HG03432 (cell line): ENCODE measurements around the gene IFT22.
"Not testable (repeated sequence)": the region's sequence is repeated elsewhere in the genome, so short reads cannot be mapped to it uniquely, and the experiment has no call there.

Experiments
- ATAC-seq: cut with Tn5 transposase; IDR thresholded peaks from one replicate; pipeline ENCODE4 v1.9.1; 2021; ENCODE audit warnings: mild to moderate bottlenecking, moderate library complexity; ENCODE audit not compliant: unreplicated experiment

The IFT22 gene

DNA sequence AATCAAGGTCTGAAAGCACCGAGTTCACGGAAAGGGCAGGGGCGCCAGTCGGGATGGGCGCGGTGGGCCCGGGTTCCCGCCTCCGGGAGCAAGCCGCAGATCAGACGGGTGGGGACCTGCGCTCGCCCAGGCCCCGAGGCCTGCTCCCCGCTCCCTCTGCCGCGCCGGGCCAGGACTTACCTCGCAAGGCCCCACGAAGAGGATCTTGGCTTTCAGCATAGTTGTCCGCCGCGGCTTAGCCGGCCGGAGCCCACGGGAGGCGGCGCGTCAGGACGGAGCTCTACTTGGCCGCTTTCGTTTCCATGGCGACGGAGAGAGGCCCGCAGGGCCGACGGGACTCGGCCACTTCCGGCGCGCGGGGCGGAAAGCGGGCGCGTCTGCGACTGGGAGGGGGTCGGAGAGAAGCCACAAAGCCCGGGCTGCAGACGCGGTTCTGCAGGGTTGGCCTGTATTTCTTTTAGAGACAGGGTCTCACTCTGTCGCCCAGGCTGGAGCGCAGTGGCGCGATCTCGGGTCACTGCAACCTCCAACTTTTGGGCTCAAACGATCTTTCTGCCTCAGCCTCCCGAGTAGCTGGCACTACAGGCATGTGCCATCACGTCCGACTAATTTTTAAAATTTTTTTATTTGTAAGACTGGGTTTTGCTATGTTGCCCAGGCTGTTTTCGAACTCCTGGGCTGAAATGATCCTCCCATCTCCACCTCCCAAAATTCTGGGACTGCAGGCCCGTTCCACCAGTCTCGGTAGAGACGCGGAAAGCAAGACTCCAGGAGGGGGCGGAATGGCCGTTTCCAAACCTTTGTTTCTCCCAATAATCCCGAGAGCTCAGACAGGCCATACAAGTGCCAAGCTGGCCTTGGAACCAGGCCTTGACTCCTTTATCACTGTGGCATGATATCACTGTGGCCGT is at the start of gene IFT22:
Gene IFT22, minus strand, starts transcription at position 322 of the 911 bp plus-strand sequence. Its CDS starts 103 bp downstream, at position 219.
- ATAC-seq = peak; percentile 97

- ATAC-seq = no peak
These were observed 49.2 kb upstream of the IFT22 start for GRCh38 chr7:101370836-101371235.

DNA sequence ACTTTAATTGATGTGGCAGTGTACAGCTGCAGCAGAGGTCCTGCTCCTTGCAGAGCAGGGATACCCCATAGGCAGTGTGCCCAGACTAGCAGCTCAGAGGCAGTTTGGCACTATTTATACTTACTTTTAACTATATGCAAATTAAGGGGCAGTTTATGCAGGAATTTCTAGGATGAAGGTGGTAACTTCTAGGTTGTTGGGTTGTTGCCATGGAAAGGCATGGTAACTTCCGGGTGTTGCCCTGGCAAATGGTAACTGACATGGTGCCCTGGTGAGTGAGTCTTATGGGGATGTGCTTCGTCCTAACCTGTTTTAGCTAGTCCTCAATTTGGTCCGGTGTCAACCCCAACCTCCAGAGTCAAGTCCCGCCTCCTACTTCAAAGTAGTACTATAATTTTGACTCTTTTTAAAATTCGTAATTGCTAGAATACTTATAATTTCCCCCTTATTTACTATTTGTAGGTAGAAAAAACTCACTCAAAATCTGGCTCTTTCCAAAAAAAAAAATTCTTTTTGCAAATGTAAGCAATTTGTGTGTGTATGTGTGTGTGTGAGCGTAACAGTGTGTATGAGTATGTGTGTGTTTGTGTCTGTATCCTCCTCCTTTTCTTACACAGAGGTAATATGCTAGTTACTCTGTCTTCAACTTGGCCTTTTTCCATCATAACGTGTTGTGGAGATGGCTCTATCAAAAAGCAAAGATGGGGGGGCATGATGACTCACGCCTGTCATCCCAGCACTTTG is 47.0 kb upstream of the IFT22 start:
- no peak for ATAC-seq

DNA sequence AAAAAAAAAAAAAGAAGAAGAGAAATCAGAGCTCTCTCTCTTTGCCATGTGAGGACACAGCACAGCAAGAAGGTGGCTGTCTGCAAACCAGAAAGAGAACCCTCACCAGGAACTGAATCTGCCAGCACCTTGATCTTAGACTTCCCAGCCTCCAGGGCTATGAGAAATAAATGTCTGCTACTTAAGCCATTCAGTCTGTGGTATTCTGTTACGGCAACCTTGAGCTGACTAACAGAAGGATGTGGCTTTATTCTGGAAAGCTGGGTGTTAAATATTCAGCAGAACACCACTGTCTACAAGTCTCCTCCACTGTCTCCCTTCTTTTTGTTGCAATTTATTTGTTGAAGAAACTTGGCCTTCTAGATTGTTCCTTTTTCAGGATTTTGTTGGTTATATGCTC is 46.1 kb upstream of the IFT22 start:
- ATAC-seq = no peak

DNA sequence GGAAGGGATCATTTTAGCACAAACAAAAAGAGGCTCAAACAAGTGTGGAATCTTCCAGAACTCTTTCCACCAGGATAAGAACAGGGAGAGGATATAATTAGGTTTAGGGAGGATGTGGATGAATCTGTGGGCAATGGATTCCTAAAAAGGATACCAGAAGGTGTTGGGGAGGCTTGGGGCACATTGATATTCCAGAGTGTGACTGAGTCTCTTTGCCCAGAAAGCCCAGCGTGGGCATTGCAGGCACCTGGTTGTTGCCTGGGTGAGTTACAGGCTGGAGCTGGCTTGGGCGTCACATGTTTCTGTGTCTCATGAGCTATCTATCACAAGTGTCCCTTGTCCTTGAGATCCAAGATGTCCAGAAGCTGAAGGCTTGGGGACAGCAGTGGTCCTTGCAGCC is 44.3 kb upstream of the IFT22 start:
- no peak for ATAC-seq

GRCh38 chr7:101363734-101364374 is 42.2 kb upstream of the IFT22 start:
- peak; percentile 62 for ATAC-seq

DNA sequence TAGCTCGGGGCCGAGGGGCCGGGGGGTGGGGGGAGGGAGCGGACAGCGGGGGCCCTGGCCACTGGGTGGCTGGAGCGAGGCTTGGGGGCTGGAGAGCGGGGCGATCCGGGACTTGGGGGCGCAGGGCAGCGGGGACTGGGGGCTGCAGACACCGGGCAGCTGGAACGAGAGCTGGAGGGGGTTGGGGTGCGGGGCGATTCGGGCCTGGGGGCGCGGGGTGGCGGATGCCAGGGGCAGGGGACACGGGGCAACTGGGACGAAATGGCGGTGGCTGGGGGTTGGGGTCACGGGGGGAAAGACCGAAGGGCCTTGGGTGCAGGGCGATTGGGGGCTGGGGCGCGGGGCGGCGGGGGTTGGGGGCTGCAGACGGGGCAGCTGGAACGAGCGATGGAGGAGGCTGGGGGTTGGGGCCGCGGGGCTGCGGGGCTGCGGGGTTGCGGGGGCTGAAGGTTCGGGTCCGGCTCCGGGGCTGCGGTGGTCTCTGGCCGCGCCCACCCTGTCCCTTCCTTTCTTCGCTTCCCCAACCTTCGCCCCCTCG is 41.7 kb upstream of the IFT22 start:
- no peak for ATAC-seq

DNA sequence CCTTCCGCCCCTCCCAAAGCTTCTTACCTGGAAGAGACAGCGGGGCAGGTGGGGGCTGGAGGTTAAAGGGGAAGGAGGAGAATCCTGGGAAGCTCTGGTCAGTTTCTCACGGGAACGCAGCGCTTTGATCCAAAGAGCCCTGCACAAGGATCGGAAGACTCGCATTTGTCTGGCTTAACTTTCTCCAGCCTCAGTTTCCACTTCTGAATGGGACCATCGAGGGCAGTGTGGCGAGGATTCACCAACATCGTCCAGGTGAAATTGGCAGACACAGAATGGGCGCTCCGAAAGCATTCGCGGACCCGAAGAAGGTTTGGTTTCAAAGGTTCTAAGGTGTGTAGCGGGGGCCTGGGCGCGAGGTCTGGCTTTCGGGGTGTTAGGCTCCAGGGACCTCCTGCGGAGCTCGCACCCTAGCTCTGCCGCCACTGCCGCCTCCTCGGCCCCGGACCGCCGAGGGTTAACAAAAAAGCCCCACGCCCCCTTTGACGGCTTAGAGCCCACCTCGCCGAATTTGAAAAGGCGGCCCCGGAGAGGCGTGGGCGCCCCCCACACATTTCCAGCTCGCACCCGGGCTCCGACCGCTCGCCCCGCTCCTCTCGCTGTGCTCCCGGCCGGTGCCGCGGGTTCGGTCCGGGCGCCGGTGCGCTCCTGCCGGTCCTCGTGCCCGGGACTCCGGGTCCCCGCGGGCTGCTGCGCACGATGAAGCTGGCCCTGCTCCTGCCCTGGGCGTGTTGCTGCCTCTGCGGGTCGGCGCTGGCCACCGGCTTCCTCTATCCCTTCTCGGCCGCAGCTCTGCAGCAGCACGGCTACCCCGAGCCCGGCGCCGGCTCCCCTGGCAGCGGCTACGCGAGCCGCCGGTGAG is 41.0 kb upstream of the IFT22 start, which contains the start of gene COL26A1:
Gene COL26A1, plus strand, starts transcription at position 542 of the 862 bp plus-strand sequence. Its CDS starts 158 bp downstream, at position 700.
- ATAC-seq = no peak

- ATAC-seq = no peak
These were observed 35.8 kb upstream of the IFT22 start for GRCh38 chr7:101357433-101357832.

DNA sequence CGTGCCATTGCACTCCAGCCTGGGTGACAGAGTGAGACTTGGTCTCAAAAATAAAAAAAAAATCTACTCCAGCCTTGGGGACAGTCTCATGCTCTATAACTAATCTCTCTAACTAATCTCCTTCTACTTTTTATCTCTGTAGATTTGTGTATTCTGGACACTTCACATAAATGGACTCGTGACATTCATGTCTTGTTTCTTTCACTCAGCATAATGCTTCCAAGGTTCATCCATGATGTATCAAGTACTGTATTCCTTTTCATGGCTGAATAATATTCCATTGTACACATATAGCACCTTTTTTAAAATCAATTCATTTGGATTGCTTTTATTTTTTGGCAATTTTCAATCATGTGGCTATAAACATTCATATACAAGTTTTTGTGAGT is 31.3 kb upstream of the IFT22 start:
- no peak for ATAC-seq

DNA sequence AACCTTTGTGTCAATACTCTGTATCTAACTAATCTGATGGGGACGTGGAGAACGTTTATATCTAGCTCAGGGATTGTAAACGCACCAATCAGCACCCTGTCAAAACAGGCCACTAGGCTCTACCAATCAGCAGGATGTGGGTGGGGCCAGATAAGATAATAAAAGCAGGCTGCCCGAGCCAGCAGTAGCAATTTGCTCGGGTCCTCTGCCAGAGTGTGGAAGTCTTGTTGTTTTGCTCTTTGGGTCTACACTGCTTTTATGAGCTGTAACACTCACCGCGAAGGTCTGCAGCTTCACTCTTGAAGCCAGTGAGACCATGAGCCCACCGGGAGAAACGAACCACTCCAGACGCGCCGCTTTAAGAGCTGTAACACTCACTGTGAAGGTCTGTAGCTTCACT is 27.7 kb upstream of the IFT22 start:
- not testable (repeated sequence) for ATAC-seq

GRCh38 chr7:101348456-101349067 is 26.9 kb upstream of the IFT22 start:
- ATAC-seq = not testable (repeated sequence)

DNA sequence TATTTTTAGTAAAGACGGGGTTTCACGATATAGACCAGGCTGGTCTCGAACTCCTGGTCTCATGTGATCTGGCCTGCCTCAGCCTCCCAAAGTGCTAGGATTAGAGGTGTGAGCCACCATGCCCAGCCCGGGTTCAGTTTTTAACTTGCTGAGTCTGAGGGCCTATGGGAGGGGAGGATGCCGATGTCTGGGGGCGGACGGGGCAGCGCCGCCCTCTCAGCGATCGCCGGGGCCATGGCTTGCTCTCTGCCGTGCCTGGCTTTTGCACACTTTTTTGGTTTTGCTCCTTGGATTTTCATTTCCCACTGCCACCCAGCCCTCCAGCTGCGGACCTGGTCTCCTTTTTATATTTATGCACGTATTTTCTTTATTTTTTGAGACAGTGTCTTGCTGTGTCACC is 25.9 kb upstream of the IFT22 start:
- ATAC-seq = no peak

DNA sequence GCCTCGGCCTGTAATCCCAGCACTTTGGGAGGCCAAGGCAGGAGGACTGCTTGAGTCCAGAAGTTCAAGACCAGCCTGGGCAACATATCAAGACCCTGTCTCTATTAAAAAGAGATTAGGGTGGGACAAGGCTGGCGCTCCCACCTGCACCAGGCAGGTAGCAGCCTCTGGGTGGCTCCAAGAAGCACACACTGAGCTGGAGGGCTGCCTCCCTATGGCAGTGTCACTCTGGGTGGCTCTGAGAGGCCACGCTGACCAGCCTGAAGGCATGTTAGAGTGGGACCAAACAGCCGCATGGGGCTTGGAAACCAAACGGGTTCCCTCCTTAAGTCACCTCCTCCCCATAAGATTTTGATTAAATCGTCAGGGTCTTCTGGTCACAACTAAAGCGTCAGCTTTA is 21.3 kb upstream of the IFT22 start:
- ATAC-seq = no peak

GRCh38 chr7:101340379-101340778 is 18.8 kb upstream of the IFT22 start:
- ATAC-seq = no peak

GRCh38 chr7:101333912-101334311 is 12.3 kb upstream of the IFT22 start:
- ATAC-seq = no peak

- no peak for ATAC-seq
These were observed 10.4 kb upstream of the IFT22 start for GRCh38 chr7:101332026-101332425.

DNA sequence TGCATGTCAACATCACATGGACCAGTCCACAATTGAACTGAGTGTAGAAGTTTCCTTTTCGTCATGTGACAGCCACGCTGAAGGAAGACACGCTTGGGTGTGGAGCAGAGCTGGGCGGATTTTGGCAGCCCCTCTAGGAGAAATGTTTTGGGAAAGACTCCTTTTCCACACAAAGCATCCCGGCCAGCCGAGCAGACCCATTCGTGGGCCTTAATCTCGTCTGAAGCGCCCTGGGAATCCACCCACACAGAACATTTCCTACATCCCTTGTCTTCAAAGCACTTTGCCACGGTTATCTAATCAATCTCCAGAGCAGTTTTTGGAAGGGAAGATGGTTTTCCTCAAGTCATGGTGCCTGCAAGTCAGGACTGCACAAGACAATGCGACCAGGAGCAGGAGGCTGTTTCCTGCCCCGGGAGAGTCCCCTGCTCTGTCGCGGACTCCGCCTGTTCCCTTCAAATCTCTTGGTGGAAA is 8.4 kb upstream of the IFT22 start:
- no peak for ATAC-seq

DNA sequence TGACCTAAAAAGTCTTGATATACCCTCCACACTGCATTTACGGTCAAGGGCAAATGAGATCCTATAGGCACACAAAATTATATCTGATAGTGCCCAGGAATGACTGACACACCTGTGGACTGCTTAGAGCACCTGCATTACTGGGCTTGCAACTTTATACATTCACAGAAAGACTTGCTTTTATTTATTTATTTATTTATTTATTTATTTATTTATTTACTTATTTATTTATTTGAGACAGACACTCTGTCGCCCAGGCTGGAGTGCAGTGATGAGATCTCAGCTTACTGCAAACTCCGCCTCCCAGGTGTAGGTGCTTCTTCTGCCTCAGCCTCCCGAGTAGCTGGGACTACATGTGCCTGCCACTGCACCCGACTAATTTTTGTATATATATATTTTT is 6.5 kb upstream of the IFT22 start:
- ATAC-seq = no peak

GRCh38 chr7:101319401-101319800 is 2.2 kb downstream of the IFT22 start:
- no peak for ATAC-seq
